K562 treated with DMSO at 1 percent for 4 hours (cell line): ENCODE data around the gene CES2. TPM values are rescaled to one million over a fixed set of nuclear protein-coding genes. Genes with fewer than 3 reads are reported as not detected.

Experiments
- total RNA-seq: library from RNA; unstranded; fragments of 300-600 nt; gene quantifications from 2 replicates; pipeline ENCODE4 v1.2.3, GENCODE V29; 2022; ENCODE audit not compliant: insufficient read depth

Gene CES2, protein sequence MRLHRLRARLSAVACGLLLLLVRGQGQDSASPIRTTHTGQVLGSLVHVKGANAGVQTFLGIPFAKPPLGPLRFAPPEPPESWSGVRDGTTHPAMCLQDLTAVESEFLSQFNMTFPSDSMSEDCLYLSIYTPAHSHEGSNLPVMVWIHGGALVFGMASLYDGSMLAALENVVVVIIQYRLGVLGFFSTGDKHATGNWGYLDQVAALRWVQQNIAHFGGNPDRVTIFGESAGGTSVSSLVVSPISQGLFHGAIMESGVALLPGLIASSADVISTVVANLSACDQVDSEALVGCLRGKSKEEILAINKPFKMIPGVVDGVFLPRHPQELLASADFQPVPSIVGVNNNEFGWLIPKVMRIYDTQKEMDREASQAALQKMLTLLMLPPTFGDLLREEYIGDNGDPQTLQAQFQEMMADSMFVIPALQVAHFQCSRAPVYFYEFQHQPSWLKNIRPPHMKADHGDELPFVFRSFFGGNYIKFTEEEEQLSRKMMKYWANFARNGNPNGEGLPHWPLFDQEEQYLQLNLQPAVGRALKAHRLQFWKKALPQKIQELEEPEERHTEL
- 22.1 TPM in 2 replicates for total RNA-seq

DNA sequence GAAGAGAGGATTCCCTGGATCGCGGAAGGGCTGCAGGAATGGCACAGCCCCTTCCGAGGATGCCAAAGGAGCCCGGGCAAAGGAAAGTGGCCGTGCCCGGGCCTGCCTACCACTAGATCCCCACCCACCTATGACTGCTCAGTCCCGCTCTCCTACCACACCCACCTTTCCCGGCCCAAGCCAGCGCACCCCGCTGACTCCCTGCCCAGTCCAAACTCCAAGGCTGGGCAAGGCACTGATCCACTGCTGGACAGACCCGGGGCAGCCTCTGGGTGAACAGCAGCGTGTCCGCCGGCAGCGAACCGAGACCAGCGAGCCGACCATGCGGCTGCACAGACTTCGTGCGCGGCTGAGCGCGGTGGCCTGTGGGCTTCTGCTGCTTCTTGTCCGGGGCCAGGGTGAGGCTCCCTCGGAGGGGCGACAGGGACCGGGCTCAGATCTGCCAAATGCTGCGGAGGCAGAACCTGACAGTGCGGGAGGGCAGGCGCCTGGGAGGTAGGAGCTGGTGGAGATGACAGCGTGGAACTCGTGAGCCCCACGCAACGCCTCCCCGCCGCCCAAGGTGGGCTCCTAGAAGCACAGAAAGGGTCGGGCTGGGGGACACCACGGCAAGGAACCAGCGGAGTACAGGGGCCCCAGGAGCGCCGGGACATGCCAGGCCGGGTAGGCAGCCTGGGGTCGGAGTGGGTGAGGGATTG lies at the start of gene CES2:
CES2 (plus strand) TSS at position 203 of the 698 bp plus-strand sequence; CDS start at position 323, 120 bp downstream.

DNA sequence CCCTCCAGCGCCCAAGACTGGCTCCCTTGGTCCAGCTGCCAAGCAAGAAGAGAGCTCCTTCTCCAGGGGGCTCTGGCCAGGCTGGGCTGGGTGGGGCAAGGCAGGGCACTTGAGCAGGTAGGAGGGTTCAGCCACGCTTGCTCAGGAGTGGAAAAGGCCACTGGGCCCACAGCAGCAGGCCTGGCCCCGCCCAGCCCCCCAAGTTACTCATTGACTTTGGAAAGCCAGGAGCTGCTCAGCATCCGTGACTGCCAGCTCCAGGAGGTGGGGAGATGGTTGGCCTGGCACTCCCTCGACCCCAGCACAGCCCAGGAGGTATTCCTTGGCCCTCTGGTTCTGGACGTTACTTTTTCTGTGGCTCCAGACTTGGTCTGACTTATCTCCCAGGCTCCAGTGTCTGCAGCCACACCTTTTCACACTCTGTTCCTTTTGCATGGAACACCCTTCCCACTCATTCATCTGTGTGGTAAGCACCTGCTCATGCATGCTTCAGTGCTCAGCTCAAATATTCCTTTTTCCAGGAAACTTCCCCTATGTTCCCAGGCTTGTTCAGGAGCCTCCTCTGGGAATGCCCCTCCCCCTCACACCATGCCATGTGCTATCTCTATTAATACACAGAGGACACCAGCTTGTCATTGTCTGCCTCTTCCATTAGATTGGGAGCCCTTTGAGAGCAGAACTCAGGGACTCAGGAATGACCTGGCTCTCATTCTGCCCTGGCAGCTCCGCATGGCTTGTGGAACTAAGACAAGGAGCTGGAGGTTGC lies 16.3 kb upstream of the CES2 start, which contains the start of gene CDH16:
CDH16 (minus strand) TSS at position 83 of the 766 bp plus-strand sequence. CDS start 820 bp downstream, outside the sequence.

DNA sequence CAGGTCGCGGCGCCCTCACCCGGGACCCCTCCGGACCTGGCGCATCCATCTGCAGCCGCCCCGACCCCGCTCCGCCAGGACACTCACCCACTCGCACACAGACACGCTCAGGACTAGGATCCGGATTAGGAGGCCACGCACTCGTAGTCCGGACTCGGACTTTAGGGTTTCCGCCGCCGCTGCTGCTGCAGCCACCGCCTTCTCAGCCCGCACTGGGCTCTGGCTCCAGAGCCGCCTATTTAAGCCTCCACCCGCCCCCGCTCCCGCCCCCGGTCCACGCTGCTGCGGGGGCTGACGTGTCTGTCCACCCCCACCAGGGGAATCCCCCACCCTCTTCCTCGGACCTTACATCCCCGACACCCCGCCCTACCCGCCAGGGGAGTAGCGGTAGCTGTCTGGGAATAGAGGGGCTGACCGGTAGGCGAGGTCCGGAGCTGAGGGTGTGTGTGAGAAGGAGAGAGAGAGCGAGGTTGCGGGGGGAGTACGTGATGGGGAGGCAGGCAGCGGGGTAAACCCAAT lies 9.9 kb upstream of the CES2 start, which contains the start of gene RRAD:
RRAD (minus strand) TSS at position 214 of the 519 bp plus-strand sequence. CDS start 356 bp downstream, outside the sequence.

DNA sequence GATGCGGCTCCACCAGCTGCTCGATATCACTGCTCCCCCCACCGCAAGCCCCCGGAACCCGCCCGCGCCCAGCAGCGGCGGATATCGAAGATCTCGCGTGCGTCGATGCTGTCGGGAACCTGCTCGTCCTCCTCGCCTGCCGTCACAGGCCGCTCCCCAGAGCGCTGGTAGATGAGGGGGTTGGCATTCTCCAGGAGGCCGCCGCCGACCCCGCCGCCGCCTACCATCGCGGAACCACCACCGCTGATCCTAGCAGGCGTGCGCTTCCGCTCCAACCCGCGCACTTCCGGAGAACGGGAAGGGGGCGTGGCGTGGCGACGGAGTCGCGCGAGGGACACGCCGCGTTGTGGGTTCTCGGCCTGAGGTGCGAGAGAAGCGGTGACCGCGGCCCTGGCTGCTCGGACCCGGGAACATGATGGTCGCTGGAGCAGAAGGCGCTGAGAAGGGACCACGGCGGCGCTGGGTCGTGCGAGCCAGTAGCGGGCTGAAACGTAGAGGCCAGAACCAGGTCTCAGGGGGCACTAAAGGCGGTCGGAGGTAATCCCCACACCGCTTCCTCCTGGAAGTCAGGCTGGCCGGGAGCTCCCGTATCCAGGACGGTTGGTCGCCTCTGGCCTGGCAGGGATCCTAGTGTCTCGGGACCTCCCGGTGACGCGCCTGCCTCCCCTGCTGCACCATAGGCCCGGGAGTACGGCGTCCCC lies 1.0 kb upstream of the CES2 start, which contains the start of gene CIAO2B:
CIAO2B (minus strand) TSS at position 265 of the 701 bp plus-strand sequence; CDS start at position 227, 38 bp downstream.

DNA sequence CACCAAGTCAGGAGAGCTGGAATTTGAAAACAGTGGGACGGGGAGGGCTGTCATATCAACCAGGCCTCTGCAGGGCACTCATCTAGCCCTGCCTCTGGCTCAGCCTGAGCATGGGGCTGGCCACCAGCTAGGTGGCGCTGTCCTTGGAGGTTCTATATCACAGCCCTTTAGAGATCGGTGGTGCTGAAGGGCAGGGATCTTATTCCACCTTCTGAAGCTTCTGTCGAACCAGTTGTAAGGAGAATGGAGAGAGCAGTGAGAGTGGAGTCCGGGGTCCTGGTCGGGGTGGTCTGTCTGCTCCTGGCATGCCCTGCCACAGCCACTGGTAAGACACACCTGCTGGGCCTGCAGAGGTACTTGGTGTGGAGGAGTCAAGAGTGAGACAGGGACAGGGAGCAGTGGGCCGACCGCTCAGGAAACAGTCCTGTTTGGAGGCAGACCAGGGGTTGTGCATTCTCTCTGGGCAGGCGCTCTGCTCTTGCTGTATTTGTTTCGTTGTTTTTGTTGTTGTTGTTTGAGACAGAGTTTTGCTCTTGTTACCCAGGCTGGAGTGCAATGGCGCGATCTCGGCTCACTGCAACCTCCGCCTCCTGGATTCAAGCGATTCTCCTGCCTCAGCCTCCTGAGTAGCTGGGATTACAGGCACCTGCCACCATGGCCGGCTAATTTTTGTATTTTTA lies 25.9 kb downstream of the CES2 start, which contains the start of gene CES3:
CES3 (plus strand) TSS at position 202 of the 680 bp plus-strand sequence; CDS start at position 244, 42 bp downstream.

DNA sequence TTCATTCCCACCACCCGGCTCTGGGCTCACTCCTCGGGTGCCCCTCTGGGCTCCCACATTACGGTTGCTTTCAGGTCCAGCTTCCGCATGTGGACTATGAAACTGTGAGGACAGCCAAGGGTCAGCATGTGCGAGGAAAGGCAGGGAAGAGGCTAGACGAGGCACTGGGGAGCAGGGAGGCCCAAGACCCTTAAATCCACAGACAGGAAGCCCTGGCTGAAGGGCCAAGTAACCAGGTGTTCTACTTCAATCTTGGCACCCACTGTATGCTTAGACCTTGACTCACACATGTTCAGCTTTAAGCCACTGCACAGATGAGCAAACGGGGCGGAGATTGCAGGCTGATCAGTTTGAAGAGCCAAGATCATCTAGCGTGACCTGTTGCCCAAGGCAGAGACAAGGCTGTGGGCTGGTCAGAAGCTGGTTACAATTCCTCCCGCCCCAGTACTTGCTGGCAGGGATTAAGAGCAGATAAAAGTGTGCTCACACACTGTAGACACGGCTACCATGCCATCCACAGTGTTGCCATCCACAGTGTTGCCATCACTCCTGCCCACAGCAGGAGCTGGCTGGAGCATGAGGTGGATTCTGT lies 53.0 kb downstream of the CES2 start, which contains the start of gene CES4A:
CES4A (plus strand) TSS at position 393 of the 592 bp plus-strand sequence; CDS start at position 577, 184 bp downstream.

Other genes with a start within 250 kb of the CES2 start
- gene CMTM4, start 238.8 kb upstream of the CES2 start, total RNA-seq = 17.1 and 21.0 TPM in 2 replicates
- gene DYNC1LI2, start 183.9 kb upstream of the CES2 start, total RNA-seq = 31.9 and 35.6 TPM in 2 replicates
- gene TERB1, start 133.9 kb upstream of the CES2 start, total RNA-seq = not detected in 2 replicates
- gene NAE1, start 104.5 kb upstream of the CES2 start, total RNA-seq = 62.5 and 65.2 TPM in 2 replicates
- gene CA7, start 91.1 kb upstream of the CES2 start, total RNA-seq = not detected in 2 replicates
- 3.9 and 7.4 TPM in 2 replicates for gene PDP2, start 55.0 kb upstream of the CES2 start, total RNA-seq
- gene CDH16, start 16.6 kb upstream of the CES2 start, total RNA-seq = not detected in 2 replicates
- gene RRAD, start 10.0 kb upstream of the CES2 start, total RNA-seq = 2.4 and 5.3 TPM in 2 replicates
- 224 and 237 TPM in 2 replicates for gene CIAO2B, start 1.1 kb upstream of the CES2 start, total RNA-seq
- gene CES3, start 25.8 kb downstream of the CES2 start, total RNA-seq = 0.93 TPM in 1 of 2 replicates, not detected in the other
- not detected in 2 replicates for gene CES4A, start 53.1 kb downstream of the CES2 start, total RNA-seq
- 34.7 and 44.2 TPM in 2 replicates for gene CBFB, start 93.6 kb downstream of the CES2 start, total RNA-seq
- gene PHAF1, start 174.4 kb downstream of the CES2 start, total RNA-seq = 9.2 and 13.9 TPM in 2 replicates
- 3.7 and 5.6 TPM in 2 replicates for gene B3GNT9, start 215.5 kb downstream of the CES2 start, total RNA-seq
- gene TRADD, start 224.4 kb downstream of the CES2 start, total RNA-seq = 28.0 and 33.7 TPM in 2 replicates
- 9.0 and 16.6 TPM in 2 replicates for gene FBXL8, start 224.4 kb downstream of the CES2 start, total RNA-seq
- 14.8 and 26.3 TPM in 2 replicates for gene HSF4, start 229.2 kb downstream of the CES2 start, total RNA-seq
- gene NOL3, start 235.0 kb downstream of the CES2 start, total RNA-seq = 15.7 and 20.6 TPM in 2 replicates
- gene MATCAP1, start 248.4 kb downstream of the CES2 start, total RNA-seq = 16.8 and 24.9 TPM in 2 replicates